ENCODE data around the gene SLC1A5.
A peak's percentile ranks its signal among the peaks of the same experiment; 100 is the strongest.

Gene SLC1A5

GRCh38 chr19:46786236-46787039, 2.0 kb downstream of the SLC1A5 start:
- H3K4me1 ChIP-seq (ENCODE audit: control insufficient read depth, insufficient read depth, low read length), result peaks cover 20% of the 10 kb centered on the region
- CTCF ChIA-PET, result interaction anchor here (0.6 to 4.5 kb wide), 5 partner anchors 14 to 261 kb away, joined by 3 to 26 read pairs (median 5); no protein-coding TSS in a partner anchor
- peak overlapping the region; percentile 57 for H3K4me3 ChIP-seq (ENCODE audit: low read depth, low read length)
- POLR2A ChIA-PET, result interaction anchor here (1.1 to 3.7 kb wide), 15 partner anchors 9 to 327 kb away, joined by 3 to 50 read pairs (median 10); partner anchors contain the start of genes AP2S1, CALM3 and ZC3H4
- peaks cover 32 to 46% of the 10 kb centered on the region in 2 experiments for H3K36me3 ChIP-seq (ENCODE audit: control insufficient read depth in 2 of 2, insufficient read depth in 1 of 2, low read length in 2 of 2)
- H3K9me3 ChIP-seq (ENCODE audit: control insufficient read depth, insufficient read depth, low read depth, low read length), result no peaks in the 10 kb centered on the region
- peak overlapping the region; percentile 96 for H3K27ac ChIP-seq (ENCODE audit: extremely low read depth, low read depth, low read length)
- peak; percentile 49; the same call in 1 of the 2 replicates for TF ChIP-seq SCRT2 (tag by site-specific recombination; IDR thresholded peaks at IDR 0.05)
- no peak; the same call in 1 of the 2 replicates for TF ChIP-seq WT1 (tag by site-specific recombination; IDR thresholded peaks at IDR 0.05)
- peak; percentile 48 for TF ChIP-seq ZNF561 (tag by site-specific recombination; IDR thresholded peaks at IDR 0.05; ENCODE audit: borderline replicate concordance)
- TF ChIP-seq, protein P1, sequence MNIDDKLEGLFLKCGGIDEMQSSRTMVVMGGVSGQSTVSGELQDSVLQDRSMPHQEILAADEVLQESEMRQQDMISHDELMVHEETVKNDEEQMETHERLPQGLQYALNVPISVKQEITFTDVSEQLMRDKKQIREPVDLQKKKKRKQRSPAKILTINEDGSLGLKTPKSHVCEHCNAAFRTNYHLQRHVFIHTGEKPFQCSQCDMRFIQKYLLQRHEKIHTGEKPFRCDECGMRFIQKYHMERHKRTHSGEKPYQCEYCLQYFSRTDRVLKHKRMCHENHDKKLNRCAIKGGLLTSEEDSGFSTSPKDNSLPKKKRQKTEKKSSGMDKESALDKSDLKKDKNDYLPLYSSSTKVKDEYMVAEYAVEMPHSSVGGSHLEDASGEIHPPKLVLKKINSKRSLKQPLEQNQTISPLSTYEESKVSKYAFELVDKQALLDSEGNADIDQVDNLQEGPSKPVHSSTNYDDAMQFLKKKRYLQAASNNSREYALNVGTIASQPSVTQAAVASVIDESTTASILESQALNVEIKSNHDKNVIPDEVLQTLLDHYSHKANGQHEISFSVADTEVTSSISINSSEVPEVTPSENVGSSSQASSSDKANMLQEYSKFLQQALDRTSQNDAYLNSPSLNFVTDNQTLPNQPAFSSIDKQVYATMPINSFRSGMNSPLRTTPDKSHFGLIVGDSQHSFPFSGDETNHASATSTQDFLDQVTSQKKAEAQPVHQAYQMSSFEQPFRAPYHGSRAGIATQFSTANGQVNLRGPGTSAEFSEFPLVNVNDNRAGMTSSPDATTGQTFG (tag by site-specific recombination; IDR thresholded peaks at IDR 0.05; ENCODE audit: borderline replicate concordance), result no peak
- TF ChIP-seq IKZF3 (tag by site-specific recombination; IDR thresholded peaks at IDR 0.05), result peak; percentile 49
- TF ChIP-seq, protein P2, sequence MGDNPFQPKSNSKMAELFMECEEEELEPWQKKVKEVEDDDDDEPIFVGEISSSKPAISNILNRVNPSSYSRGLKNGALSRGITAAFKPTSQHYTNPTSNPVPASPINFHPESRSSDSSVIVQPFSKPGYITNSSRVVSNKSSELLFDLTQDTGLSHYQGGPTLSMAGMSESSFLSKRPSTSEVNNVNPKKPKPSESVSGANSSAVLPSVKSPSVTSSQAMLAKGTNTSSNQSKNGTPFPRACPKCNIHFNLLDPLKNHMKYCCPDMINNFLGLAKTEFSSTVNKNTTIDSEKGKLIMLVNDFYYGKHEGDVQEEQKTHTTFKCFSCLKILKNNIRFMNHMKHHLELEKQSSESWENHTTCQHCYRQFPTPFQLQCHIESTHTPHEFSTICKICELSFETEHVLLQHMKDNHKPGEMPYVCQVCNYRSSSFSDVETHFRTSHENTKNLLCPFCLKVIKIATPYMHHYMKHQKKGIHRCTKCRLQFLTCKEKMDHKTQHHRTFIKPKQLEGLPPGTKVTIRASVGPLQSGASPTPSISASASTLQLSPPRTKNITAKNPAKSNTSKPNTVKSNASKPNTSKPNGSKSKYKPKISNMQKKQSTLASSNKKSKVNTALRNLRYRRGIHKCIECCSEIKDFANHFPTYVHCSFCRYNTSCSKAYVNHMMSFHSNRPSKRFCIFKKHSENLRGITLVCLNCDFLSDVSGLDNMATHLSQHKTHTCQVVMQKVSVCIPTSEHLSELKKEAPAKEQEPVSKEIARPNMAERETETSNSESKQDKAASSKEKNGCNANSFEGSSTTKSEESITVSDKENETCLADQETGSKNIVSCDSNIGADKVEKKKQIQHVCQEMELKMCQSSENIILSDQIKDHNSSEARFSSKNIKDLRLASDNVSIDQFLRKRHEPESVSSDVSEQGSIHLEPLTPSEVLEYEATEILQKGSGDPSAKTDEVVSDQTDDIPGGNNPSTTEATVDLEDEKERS (tag by site-specific recombination; IDR thresholded peaks at IDR 0.05), result no peak
- TF ChIP-seq ZNF580 (tag by site-specific recombination; IDR thresholded peaks at IDR 0.05), result no peak
- TF ChIP-seq, protein P3, sequence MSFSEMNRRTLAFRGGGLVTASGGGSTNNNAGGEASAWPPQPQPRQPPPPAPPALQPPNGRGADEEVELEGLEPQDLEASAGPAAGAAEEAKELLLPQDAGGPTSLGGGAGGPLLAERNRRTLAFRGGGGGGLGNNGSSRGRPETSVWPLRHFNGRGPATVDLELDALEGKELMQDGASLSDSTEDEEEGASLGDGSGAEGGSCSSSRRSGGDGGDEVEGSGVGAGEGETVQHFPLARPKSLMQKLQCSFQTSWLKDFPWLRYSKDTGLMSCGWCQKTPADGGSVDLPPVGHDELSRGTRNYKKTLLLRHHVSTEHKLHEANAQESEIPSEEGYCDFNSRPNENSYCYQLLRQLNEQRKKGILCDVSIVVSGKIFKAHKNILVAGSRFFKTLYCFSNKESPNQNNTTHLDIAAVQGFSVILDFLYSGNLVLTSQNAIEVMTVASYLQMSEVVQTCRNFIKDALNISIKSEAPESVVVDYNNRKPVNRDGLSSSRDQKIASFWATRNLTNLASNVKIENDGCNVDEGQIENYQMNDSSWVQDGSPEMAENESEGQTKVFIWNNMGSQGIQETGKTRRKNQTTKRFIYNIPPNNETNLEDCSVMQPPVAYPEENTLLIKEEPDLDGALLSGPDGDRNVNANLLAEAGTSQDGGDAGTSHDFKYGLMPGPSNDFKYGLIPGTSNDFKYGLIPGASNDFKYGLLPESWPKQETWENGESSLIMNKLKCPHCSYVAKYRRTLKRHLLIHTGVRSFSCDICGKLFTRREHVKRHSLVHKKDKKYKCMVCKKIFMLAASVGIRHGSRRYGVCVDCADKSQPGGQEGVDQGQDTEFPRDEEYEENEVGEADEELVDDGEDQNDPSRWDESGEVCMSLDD (tag by site-specific recombination; IDR thresholded peaks at IDR 0.05), result peak; percentile 86
- TF ChIP-seq ZBTB7A (tag by site-specific recombination; IDR thresholded peaks at IDR 0.05; ENCODE audit: low read depth), result no peak; the same call in 1 of the 2 replicates
- TF ChIP-seq ZNF248 (tag by site-specific recombination; IDR thresholded peaks at IDR 0.05), result no peak
- TF ChIP-seq ZNF600 (tag by site-specific recombination; IDR thresholded peaks at IDR 0.05), result peak; percentile 91
- no peak for TF ChIP-seq ZNF473 (tag by site-specific recombination; IDR thresholded peaks at IDR 0.05)
- TF ChIP-seq, protein P4, sequence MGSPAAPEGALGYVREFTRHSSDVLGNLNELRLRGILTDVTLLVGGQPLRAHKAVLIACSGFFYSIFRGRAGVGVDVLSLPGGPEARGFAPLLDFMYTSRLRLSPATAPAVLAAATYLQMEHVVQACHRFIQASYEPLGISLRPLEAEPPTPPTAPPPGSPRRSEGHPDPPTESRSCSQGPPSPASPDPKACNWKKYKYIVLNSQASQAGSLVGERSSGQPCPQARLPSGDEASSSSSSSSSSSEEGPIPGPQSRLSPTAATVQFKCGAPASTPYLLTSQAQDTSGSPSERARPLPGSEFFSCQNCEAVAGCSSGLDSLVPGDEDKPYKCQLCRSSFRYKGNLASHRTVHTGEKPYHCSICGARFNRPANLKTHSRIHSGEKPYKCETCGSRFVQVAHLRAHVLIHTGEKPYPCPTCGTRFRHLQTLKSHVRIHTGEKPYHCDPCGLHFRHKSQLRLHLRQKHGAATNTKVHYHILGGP (tag by site-specific recombination; IDR thresholded peaks at IDR 0.05), result no peak
- TF ChIP-seq, protein P5, sequence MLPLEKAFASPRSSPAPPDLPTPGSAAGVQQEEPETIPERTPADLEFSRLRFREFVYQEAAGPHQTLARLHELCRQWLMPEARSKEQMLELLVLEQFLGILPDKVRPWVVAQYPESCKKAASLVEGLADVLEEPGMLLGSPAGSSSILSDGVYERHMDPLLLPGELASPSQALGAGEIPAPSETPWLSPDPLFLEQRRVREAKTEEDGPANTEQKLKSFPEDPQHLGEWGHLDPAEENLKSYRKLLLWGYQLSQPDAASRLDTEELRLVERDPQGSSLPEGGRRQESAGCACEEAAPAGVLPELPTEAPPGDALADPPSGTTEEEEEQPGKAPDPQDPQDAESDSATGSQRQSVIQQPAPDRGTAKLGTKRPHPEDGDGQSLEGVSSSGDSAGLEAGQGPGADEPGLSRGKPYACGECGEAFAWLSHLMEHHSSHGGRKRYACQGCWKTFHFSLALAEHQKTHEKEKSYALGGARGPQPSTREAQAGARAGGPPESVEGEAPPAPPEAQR (tag by site-specific recombination; IDR thresholded peaks at IDR 0.05), result peak; percentile 13; the same call in 1 of the 2 replicates
- no peak for TF ChIP-seq ZNF555 (tag by site-specific recombination; conservative IDR thresholded peaks at IDR 0.05)
- TF ChIP-seq ZNF114 (tag by site-specific recombination; IDR thresholded peaks at IDR 0.05), result no peak
- no peak for TF ChIP-seq ZNF350 (tag by site-specific recombination; IDR thresholded peaks at IDR 0.05)
- TF ChIP-seq ZIC2 (tag by site-specific recombination; IDR thresholded peaks at IDR 0.05), result no peak
- TF ChIP-seq ZNF121 (tag by site-specific recombination; IDR thresholded peaks at IDR 0.05), result no peak

All from HEK293 (cell line).